ENCODE data around the gene ADAM10. TPM values are rescaled to one million over a fixed set of nuclear protein-coding genes. Genes with fewer than 3 reads are reported as not detected.

The ADAM10 gene, protein sequence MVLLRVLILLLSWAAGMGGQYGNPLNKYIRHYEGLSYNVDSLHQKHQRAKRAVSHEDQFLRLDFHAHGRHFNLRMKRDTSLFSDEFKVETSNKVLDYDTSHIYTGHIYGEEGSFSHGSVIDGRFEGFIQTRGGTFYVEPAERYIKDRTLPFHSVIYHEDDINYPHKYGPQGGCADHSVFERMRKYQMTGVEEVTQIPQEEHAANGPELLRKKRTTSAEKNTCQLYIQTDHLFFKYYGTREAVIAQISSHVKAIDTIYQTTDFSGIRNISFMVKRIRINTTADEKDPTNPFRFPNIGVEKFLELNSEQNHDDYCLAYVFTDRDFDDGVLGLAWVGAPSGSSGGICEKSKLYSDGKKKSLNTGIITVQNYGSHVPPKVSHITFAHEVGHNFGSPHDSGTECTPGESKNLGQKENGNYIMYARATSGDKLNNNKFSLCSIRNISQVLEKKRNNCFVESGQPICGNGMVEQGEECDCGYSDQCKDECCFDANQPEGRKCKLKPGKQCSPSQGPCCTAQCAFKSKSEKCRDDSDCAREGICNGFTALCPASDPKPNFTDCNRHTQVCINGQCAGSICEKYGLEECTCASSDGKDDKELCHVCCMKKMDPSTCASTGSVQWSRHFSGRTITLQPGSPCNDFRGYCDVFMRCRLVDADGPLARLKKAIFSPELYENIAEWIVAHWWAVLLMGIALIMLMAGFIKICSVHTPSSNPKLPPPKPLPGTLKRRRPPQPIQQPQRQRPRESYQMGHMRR
- total RNA-seq, result 100 to 1,000 TPM in 1 of 4 donors, 10 to 100 TPM in 3; 51.6 to 111 (median 63.3) TPM

DNA sequence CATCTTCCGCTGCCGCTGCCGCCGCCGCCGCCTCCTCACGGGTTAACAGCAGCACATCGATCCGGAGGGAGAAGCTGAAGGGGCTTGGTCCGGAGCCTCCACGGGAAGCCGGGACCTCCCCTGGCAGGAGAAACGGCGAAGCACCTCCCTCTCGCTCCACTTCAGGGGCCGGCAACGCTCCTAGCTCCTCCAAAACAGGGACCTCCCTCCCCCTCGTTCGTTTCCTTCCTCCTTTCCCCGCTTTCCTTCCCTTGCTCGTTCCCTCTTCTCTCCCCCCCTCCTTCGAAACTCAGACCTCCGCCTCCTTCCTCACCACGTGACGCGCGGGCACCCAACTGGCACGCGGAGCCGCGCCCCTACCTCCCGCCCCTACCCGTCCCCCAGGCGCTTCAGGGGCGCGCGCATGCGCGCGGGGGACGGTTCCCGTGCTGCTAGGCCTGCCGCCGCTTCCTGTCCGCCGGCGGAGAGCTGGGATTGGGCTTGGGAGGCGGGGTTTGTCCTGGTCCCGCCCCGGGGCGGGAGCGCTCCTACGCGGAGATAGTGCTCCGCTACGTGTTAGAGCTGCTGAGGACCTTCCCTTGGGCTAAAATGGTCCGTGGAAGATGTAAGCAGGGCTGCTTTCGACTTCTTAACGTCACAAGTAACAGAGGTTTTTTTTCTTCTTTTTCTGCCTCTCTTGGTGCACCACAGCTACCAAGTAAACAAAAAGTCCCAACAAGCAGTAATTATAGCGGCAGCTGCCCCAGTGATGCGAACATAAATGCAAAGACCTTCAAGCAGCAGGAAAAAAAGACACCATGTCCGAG is at the start of gene ADAM10:
Gene ADAM10 (minus strand): TSS at position 176 of the 806 bp plus-strand sequence. CDS start 173 bp downstream, at position 3.
- DNase-seq (ENCODE audit: low spot score) (peak; percentile 89), ATAC-seq (ENCODE audit: low FRiP score) (peak; percentile 99)
- TF ChIP-seq, protein P1, sequence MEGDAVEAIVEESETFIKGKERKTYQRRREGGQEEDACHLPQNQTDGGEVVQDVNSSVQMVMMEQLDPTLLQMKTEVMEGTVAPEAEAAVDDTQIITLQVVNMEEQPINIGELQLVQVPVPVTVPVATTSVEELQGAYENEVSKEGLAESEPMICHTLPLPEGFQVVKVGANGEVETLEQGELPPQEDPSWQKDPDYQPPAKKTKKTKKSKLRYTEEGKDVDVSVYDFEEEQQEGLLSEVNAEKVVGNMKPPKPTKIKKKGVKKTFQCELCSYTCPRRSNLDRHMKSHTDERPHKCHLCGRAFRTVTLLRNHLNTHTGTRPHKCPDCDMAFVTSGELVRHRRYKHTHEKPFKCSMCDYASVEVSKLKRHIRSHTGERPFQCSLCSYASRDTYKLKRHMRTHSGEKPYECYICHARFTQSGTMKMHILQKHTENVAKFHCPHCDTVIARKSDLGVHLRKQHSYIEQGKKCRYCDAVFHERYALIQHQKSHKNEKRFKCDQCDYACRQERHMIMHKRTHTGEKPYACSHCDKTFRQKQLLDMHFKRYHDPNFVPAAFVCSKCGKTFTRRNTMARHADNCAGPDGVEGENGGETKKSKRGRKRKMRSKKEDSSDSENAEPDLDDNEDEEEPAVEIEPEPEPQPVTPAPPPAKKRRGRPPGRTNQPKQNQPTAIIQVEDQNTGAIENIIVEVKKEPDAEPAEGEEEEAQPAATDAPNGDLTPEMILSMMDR (IDR thresholded peaks at IDR 0.05), result no peak

DNA sequence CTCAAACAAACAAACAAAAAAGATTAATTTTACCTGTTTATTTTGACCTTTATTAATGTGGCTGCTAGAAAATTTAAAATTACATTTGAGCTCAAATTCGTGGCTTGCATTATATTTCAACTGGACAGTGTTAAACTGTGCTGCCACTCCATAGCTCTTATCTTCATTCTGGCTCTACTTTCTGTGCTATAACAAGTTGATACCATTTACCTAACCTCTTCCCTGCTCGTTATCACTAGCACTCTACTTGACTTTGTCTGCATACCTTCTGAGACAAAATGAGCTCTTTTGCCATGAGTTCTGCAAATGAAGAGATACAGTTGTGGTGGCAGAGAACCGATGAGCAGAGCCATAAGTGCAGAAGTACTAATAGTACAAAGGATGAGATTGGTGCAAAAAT is 48.0 kb upstream of the ADAM10 start:
- TF ChIP-seq, protein P1 (IDR thresholded peaks at IDR 0.05), result no peak
- ATAC-seq (ENCODE audit: low FRiP score), result no peak
- no peak for DNase-seq (ENCODE audit: low spot score)

DNA sequence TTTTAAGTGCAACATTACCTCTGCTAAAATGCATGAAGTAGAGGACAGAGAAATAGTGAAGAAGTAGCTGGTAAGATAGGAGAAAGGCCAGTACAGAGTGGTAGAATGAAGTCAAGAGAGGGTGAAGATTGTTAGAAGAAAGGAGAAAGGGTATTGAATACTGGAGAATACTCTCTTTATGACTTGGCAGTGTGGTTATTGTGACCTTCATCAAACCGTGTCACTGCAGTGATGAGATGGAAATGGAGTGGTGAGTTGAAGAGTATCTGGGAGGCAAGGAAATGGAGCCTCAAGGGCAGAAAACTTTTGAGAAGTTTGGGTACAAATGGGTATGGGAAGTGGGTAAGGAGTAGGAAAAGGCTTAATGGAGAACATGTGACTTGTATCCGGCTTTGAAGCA is 46.3 kb upstream of the ADAM10 start:
- TF ChIP-seq, protein P1 (IDR thresholded peaks at IDR 0.05), result no peak
- no peak for DNase-seq (ENCODE audit: low spot score)
- no peak for ATAC-seq (ENCODE audit: low FRiP score)

DNA sequence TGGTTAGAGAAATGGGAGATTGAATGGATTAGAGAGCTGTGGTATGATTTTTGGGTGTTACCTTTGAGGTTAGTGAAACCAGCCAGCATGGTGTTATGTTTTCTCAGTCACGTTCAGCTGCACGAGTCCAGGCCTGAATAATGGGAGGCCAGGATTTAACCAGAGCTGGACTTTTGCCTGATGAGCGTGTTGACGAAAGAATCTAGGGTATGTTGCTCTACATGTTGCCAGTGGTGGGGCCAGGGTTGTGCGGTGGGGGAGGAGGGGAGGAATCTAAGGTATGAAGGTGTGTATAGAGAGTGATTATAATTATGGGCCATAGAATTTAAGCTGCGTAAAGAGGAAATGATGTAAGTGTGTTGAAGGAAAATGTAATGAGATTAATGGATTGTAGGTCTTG is 44.4 kb upstream of the ADAM10 start:
- TF ChIP-seq, protein P1 (IDR thresholded peaks at IDR 0.05), result no peak
- no peak for ATAC-seq (ENCODE audit: low FRiP score)
- DNase-seq (ENCODE audit: low spot score), result no peak

DNA sequence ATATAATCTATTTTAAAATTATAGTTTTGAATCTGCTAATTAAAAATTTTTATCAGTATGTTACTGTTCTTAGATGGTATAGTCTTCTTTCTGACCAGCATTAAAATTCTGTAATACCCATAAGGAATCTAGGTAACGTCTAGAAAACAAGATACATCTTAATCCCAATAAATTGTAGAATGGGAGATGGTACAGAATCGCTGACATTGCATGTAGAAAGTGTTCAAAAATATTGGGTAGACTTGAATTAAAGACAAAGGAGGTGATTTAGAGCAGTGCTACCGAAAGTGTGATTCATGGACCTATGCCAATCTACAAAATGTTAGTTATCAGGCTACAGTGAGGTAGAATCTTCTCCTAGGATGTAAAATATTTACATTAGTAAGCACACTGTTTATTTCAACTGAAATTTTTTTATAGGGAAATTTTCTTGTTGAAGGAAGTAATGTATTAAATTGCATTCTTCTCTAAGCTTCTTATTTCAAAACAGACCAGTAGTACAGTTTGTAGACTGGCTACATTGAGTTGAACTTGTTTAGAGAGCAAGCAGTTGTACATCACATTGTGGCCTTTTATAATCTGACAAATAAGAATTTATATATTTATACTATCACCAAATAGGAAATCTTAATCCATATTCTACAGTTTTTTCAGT is 38.7 kb upstream of the ADAM10 start:
- ATAC-seq (ENCODE audit: low FRiP score), result no peak
- DNase-seq (ENCODE audit: low spot score), result no peak
- TF ChIP-seq, protein P1 (IDR thresholded peaks at IDR 0.05), result no peak

DNA sequence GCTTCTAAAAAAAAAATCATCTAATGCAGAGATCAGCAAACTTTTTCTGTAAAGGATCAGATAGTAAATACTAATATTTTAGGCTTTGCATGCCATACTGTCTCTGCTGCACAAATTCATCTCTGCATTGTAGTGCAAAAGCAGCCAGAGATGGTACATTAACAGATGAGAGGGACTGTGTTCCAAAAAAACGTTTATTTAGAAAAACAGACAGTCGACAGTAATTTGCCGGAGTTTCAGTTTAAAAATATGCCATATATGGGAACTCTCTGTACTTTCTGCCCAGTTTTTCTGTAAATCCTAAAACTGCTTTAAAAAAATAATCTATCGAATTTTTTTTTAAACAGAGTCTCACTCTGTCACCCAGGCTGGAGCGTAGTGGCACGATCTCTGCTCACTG is 35.8 kb upstream of the ADAM10 start:
- ATAC-seq (ENCODE audit: low FRiP score), result no peak
- TF ChIP-seq, protein P1 (IDR thresholded peaks at IDR 0.05), result no peak
- no peak for DNase-seq (ENCODE audit: low spot score)
